ENCODE measurements around the gene ATG16L1. TPM values are rescaled to one million over a fixed set of nuclear protein-coding genes. Genes with fewer than 3 reads are reported as not detected.

Gene ATG16L1
- total and polyA plus RNA-seq, 7 donors: 16.2 to 37.3 (median 19.6) TPM

- H3K9me3 ChIP-seq: no peaks in the 10 kb centered on the region
- WGBS, 2 donors: 93 to 96% methylated on average over 1 of the region's 1 CpG
- no peak for TF ChIP-seq POLR2AphosphoS5 (IDR thresholded peaks at IDR 0.05)
- TF ChIP-seq POLR2A (IDR thresholded peaks at IDR 0.05): no peak
- no peak for TF ChIP-seq EP300 (IDR thresholded peaks at IDR 0.05)
- TF ChIP-seq CTCF (IDR thresholded peaks at IDR 0.05): no peak
- H3K27me3 ChIP-seq: no peaks in the 10 kb centered on the region
- no peak overlapping the region for H3K4me3 ChIP-seq
- intact Hi-C loops (cut with DNase I): no loop called here
- no peak overlapping the region for H3K27ac ChIP-seq
- H3K4me1 ChIP-seq: no peaks in the 10 kb centered on the region
- no peaks in the 10 kb centered on the region for H3K36me3 ChIP-seq
- no peak for DNase-seq
Observed at GRCh38 chr2:233219848-233220247, 31.6 kb upstream of the ATG16L1 start.

GRCh38 chr2:233221378-233222063 is 30.0 kb upstream of the ATG16L1 start:
- TF ChIP-seq POLR2A (IDR thresholded peaks at IDR 0.05) (no peak), CTCF (IDR thresholded peaks at IDR 0.05) (no peak), POLR2AphosphoS5 (IDR thresholded peaks at IDR 0.05) (no peak), EP300 (IDR thresholded peaks at IDR 0.05) (no peak)
- H3K4me1 ChIP-seq: no peaks in the 10 kb centered on the region

GRCh38 chr2:233223059-233223894 is 28.2 kb upstream of the ATG16L1 start:
- no peak for DNase-seq
- 86 to 87% methylated on average over 14 of the region's 14 CpGs for WGBS, 2 donors
- H3K36me3 ChIP-seq: no peaks in the 10 kb centered on the region
- intact Hi-C loops (cut with DNase I): no loop called here
- H3K4me1 ChIP-seq: no peaks in the 10 kb centered on the region
- no peaks in the 10 kb centered on the region for H3K9me3 ChIP-seq
- H3K27ac ChIP-seq: no peak overlapping the region
- TF ChIP-seq EP300 (IDR thresholded peaks at IDR 0.05): no peak
- no peak overlapping the region for H3K4me3 ChIP-seq
- H3K27me3 ChIP-seq: no peaks in the 10 kb centered on the region

More at GRCh38 chr2:233221378-233222063, 30.0 kb upstream of the ATG16L1 start:
- H3K36me3 ChIP-seq: no peaks in the 10 kb centered on the region
- no peaks in the 10 kb centered on the region for H3K9me3 ChIP-seq
- WGBS, 2 donors: 71 to 86% methylated on average over 2 of the region's 2 CpGs
- H3K27ac ChIP-seq: no peak overlapping the region
- DNase-seq: no peak
- intact Hi-C loops (cut with DNase I): no loop called here
- no peaks in the 10 kb centered on the region for H3K27me3 ChIP-seq
- no peak overlapping the region for H3K4me3 ChIP-seq

- no peak for TF ChIP-seq CTCF (IDR thresholded peaks at IDR 0.05)
- TF ChIP-seq EP300 (IDR thresholded peaks at IDR 0.05): no peak
- TF ChIP-seq POLR2A (IDR thresholded peaks at IDR 0.05): no peak
- TF ChIP-seq POLR2AphosphoS5 (IDR thresholded peaks at IDR 0.05): no peak
- Histone ChIP-seq H3K27me3 (no peaks in the 10 kb centered on the region), H3K4me1 (no peaks in the 10 kb centered on the region), H3K36me3 (no peaks in the 10 kb centered on the region), H3K9me3 (no peaks in the 10 kb centered on the region), H3K4me3 (no peak overlapping the region), H3K27ac (no peak overlapping the region)
- intact Hi-C loops (cut with DNase I): no loop called here
- 83 to 84% methylated on average over 5 of the region's 5 CpGs for WGBS, 2 donors
- DNase-seq: no peak
Observed at GRCh38 chr2:233225230-233226068, 26.0 kb upstream of the ATG16L1 start.
